CMK (cell line): ENCODE data around the gene BTNL8.

Source experiments
- DNase-seq: peaks from one replicate; pipeline ENCODE4 v3.0.0-alpha.2; 2010; ENCODE audit warnings: low read depth

The BTNL8 gene

DNA sequence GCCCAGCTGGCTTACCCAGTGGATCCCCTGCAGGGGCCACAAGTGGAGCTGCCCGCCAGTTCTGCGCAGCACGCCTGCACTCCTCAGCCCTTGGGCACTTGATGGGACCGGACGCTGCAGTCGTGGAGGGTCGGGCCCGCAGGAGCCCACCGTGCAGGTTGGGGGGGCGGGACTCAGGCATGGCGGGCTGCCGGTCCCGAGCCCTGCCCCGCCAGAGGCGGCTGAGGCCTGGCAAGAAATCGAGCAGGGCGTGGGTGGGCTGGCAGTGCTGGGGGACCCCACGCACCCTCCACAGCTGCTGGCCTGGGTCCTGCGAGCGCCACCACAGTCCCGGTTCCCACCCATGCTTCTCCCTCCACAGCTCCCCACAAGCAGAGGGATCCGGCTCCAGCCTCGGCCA, 70.4 kb downstream of the BTNL8 start:
- DNase-seq = no peak

DNA sequence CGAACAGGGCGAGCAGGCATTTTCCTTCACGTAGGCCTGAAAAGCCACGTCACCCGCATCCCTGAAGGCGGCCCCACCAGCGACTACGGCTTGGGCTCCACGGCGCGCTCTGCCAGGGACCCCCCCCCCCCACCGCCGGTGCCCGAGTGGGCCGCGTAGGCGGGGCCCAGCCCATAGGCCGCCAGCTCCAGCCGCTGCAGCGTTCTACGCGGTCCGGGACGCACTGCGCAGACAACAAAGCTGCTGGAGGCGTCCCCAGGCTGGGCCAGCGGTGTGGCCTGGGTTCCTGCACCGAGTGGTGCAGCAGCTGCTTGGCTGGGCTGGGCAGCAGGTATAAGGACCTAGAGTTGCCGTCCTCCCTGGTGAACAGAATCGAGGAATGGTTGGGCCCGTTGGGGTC, 71.4 kb downstream of the BTNL8 start:
- no peak for DNase-seq

GRCh38 chr5:180970875-180971274, 71.9 kb downstream of the BTNL8 start:
- DNase-seq = no peak

DNA sequence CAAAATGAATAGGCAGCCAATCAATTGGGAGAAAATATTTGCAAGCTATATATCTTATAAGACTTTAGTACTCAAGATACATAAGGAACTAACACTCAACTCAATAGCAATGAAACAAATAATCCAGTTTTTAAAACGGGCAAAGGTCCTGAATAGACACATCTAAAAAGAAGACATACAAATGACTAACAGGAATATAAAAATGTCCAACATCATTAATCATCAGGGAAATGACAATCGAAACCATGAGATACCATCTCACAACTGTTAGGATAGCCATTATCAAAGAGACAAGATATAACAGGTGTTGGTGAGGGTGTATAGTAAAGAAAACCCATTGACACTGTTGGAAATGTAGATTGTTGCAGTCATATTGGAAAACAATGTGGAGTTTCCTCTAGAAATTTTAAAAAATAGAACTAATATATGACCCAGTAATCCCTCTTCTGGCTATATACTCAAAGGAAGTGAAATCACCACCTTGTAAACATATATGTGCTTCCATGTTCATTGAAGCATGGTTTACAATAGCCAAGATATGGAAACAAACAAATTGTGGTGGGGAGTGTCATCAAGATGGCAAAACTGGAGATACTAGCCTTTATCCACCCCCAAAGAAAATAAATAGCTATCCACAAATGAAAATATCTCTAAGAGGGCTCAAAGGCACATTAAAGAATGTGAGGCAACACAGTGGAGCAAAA, 75.8 kb downstream of the BTNL8 start:
- DNase-seq = no peak

- no peak for DNase-seq
Measured at GRCh38 chr5:180975338-180975737, 76.4 kb downstream of the BTNL8 start.

- DNase-seq = peak; percentile 35
Measured at GRCh38 chr5:180976518-180976917, 77.6 kb downstream of the BTNL8 start.

- DNase-seq = no peak
Measured at GRCh38 chr5:180977852-180978251, 78.9 kb downstream of the BTNL8 start.

DNA sequence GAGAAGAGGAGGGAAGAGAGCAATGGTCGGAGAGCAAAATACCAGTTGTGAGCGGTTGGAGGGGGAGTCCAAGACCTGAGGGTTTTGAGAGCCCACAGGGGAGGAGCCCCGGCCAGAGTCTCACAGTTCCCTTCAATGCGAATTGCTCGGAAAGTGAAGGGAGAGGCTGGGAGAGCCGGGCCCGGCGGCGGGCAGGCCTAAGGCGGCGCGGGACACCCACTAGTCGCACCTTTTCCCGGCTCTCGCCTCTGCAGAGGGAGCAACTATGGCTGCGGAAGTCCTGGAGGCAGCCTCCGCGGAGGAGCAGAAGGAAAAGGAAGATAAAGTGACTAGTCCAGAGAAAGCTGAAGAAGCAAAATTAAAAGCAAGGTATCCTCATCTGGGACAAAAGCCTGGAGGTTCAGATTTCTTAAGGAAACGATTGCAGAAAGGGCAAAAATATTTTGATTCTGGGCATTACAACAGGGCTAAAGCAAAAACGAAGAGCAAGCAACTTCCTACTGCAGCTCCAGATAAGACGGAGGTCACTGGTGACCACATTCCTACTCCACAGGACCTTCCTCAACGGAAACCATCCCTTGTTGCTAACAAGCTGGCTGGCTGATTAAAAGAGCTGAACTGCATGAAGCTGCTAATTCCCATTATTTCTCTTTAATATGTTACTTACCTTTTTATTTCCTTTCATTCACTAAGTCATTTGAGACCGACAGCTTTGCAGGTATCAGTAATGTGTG, 83.2 kb downstream of the BTNL8 start:
- DNase-seq = peak; percentile 76

- no peak for DNase-seq
Measured at GRCh38 chr5:180988016-180988415, 89.1 kb downstream of the BTNL8 start.

GRCh38 chr5:180988592-180988991, 89.6 kb downstream of the BTNL8 start, which contains the start of gene BTNL3:
BTNL3 (plus strand) TSS chr5:180988846; CDS start chr5:180989029, 183 bp downstream.
- no peak for DNase-seq

DNA sequence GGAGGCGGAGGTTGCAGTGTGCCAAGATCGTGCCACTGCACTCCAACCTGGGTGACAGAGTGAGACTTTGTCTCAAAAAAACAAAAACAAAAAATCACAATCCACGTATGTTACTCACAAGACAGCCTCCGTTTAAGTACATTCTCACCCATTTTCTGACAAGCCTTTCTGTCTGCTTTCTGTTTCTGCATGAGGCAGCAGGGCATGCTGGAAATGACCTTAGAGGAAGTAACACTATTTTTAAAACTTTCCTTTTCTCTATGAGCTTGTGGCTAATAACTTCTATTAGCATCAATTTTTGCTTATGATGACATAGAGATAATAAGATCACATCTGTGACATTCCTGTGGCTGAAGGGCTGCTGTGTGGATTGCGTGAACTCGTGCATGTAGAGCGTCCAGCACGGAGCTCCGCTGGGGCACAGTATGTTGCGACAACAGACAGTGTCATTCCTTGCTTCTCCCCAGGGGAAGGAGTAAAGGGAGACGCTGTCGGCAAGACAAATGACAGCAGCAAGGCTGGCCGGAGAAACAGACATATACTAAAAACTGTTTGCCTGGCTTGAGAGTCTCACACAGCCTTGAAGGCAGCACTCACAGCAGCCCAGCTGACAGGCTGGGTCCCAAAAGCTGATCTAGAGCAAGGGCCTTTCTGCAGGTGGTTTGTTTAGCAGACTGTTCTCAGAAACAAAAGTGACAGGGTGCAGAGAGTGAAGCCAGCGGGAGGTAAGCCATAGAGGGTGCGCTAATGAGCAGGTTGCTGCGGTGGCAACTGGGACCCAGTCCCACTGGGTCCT, 91.3 kb downstream of the BTNL8 start:
- DNase-seq = no peak

DNA sequence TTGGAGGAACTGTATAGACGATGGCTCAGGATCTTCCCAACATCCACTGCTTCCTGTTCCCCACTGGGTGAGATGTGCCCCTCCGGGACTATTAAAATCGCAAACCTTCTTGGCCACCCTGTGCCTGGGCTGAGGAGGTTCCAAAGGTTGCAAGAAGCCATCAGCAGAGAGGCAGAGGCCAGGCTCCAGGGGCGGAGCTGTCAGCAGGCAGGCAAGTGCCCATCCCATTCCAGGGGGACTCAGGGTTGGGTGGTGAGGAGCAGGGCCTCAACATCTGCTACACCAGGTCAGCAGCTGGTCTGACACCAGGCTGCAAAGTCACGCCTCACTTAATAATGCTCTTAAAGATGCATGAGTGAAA, 91.9 kb downstream of the BTNL8 start:
- no peak for DNase-seq
